LNCAP (cell line): ENCODE measurements around the gene TUBA3D.

Experiments
- TF ChIP-seq, protein P1 (sequence below): fragments of 450-650 bp; IDR thresholded peaks from 2 replicates; pipeline ENCODE4 v1.5.1; 2017; ENCODE audit warnings: mild to moderate bottlenecking

Gene TUBA3D

GRCh38 chr2:131493199-131493968 lies 17.5 kb downstream of the TUBA3D start:
- TF ChIP-seq, protein P1, sequence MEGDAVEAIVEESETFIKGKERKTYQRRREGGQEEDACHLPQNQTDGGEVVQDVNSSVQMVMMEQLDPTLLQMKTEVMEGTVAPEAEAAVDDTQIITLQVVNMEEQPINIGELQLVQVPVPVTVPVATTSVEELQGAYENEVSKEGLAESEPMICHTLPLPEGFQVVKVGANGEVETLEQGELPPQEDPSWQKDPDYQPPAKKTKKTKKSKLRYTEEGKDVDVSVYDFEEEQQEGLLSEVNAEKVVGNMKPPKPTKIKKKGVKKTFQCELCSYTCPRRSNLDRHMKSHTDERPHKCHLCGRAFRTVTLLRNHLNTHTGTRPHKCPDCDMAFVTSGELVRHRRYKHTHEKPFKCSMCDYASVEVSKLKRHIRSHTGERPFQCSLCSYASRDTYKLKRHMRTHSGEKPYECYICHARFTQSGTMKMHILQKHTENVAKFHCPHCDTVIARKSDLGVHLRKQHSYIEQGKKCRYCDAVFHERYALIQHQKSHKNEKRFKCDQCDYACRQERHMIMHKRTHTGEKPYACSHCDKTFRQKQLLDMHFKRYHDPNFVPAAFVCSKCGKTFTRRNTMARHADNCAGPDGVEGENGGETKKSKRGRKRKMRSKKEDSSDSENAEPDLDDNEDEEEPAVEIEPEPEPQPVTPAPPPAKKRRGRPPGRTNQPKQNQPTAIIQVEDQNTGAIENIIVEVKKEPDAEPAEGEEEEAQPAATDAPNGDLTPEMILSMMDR = no peak

GRCh38 chr2:131509615-131510014 lies 33.7 kb downstream of the TUBA3D start:
- TF ChIP-seq, protein P1 = no peak

GRCh38 chr2:131516011-131516410 lies 40.1 kb downstream of the TUBA3D start:
- TF ChIP-seq, protein P1 = no peak

- TF ChIP-seq, protein P1 = peak; percentile 20; the same call in 1 of the 2 replicates
These were observed 40.7 kb downstream of the TUBA3D start for GRCh38 chr2:131516621-131517020.

- TF ChIP-seq, protein P1 = no peak
These were observed 41.4 kb downstream of the TUBA3D start for GRCh38 chr2:131517106-131517831.

GRCh38 chr2:131519466-131519865 lies 43.5 kb downstream of the TUBA3D start:
- TF ChIP-seq, protein P1 = no peak

GRCh38 chr2:131520526-131520925 lies 44.6 kb downstream of the TUBA3D start:
- TF ChIP-seq, protein P1 = no peak
